ENCODE results near the gene PTPRD. TPM values are rescaled to one million over a fixed set of nuclear protein-coding genes. Genes with fewer than 3 reads are reported as not detected.
A peak's percentile ranks its signal among the peaks of the same experiment; 100 is the strongest.
"Not testable (repeated sequence)": the region's sequence is repeated elsewhere in the genome, so short reads cannot be mapped to it uniquely, and the experiment has no call there.

PTPRD gene
- total RNA-seq, 1 donor from 2014 or later = 336 TPM

- DNase-seq = no peak
Observed at GRCh38 chr9:9117866-9118265, 1494.9 kb downstream of the PTPRD start.

DNA sequence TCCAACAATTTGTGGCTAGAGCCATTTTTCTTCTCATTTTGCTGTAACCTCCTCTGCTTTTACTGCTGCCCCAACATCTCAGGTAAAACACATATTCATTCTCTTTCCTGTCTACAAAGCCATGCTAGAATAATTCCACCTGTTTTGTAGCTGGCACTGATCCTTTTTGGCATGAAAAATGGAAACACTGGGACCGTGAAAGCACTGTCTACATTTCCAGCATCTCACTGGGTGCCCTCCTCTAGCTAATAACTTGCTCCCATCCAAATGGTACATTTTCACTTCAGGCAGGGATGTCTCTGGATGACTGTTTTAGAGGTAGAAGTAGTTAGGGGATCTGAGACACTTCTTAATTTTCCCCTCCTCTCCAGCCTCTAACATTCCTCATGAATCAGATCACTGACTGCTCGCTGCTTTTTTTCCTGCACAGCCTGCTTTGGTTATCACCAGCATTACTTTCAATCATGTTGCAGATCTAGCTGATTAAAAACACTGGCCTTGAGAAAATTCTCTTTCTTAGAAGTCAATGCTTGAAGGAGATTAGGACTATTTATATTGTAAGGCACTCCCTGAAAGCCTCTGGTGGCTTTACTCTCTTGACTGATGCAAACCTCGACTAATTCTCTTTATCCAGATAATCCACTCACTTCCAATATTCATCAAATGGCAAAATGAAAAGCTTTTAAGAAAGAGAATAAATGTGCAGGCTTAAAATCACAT, 1500.6 kb downstream of the PTPRD start:
- no peak for DNase-seq

DNA sequence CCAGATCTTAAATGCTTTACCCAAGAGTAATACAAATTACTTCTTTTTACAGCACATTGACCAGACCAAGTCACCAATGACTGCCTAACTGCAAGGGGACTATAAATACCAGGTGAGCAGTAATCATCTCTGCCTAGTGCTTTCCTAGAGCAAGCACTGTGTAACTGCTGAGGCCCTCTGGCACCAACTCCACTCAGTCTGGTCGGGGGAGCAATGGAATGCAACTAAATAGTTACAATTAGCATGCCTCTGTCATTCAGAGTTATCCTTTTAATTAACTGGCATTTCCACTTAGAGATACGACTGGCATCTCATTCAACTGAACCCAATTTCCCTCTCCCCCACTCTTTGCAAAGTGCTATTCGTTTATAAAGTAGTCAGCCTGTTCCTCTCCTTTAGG, 1504.2 kb downstream of the PTPRD start:
- no peak for DNase-seq

- DNase-seq = no peak
Observed at GRCh38 chr9:9102295-9102694, 1510.5 kb downstream of the PTPRD start.

DNA sequence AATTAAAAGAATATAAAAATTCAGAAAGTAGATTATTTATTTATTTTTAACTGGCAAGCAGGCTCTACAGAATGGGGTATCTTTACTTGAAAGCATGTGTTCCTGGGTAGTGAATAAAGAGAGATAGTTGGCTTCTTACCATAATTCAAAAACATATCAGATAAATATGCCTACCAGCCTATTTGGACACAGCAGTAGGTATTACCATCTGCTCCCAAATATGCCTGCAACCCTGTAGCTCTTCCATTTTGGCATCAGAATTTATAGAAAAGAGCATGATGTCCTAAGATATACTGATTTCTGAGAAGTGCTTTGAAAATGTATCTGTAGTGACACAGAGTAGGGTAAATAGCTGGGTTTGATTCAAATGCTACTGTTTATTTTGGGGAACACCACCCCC, 1512.7 kb downstream of the PTPRD start:
- DNase-seq = no peak

DNA sequence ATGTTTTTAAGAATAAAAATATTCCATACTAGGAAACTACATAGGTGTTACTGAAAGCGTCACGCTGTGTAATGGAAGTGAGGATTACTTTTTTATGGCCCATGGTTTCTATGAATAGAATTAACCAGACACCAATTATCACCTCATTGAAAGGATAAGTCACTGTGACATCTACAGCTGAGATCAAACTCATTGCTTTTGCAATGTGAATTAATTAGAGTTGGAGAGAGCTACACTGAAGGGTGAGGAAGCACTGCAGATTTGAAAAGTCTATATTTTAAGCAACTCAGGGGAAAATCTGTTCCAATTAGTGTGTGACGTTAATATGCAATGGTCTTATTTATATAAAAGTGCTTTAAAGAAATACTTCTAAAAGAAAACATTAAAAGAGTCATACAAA, 1513.2 kb downstream of the PTPRD start:
- DNase-seq = no peak

- not testable (repeated sequence) for DNase-seq
Observed at GRCh38 chr9:9097254-9097653, 1515.5 kb downstream of the PTPRD start.

DNA sequence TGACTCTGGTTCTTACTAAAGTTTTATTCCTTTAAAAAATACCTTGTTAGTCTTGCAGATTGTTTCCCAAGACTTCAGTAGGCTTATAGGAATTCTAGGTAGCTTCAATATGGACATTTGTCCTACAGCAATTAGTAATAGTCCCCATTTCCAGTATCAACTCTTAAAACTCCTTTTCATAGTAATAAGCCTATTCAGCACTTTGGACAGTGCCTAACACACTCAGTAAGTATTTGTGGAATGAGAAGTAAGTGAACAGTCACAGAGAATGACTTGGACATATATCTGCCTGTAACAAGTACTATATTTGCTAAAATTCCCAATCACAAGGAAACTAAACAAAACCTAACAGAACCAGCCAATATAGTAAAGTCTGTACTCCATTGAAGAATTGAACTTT, 1521.4 kb downstream of the PTPRD start:
- DNase-seq = no peak

GRCh38 chr9:9079473-9079872, 1533.3 kb downstream of the PTPRD start:
- DNase-seq = no peak

GRCh38 chr9:9078301-9078700, 1534.5 kb downstream of the PTPRD start:
- DNase-seq = no peak

- no peak for DNase-seq
Observed at GRCh38 chr9:9061627-9062026, 1551.2 kb downstream of the PTPRD start.

DNA sequence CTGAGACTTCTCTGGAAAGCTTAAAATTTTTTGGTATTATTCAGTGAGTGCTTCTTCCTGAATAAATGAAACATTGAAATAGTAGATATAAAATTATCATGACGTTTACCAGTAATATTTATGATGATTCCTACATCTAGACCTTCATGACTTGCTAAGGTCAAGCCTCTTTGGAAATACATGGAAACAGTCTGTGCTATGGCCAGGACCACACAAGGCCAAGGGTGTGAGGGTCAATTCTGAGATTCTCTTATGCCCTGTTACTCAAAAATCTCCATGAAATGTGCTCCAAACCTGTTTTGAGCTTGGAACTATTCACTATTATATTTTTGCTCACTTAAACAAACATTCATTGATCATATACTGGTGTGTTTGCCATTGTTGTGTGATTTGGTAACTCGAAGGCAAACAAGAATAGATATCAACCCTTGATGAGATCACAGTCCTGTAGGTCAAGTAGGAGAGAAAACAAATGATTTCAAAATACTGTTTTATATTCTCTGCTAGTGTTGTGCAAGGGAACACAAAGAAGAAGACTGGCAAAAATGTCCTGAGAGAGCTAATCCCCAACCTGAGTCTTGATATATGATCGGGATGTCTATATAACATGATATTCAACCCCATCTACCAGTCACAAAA, 1558.3 kb downstream of the PTPRD start:
- no peak for DNase-seq

DNA sequence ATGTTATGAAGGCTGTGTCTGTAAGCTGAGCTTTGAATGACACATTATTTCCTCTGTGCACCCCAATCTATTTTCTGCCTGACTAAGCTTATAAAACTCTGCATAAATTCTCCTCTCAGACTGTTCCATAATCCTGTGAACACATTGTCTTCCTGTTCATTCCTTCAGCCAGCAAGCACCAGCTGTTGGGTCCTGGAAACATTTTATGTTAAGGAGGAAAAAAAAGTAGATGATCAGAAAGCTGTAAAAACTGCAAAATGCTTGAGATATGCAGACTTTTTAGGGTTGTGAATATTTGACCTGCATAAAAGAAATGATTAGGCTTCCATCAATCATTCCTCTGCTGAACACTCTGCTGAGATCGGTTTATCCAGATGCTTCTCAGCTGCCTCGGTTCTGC, 1567.2 kb downstream of the PTPRD start:
- peak; percentile 8 for DNase-seq

- no peak for DNase-seq
Observed at GRCh38 chr9:9045072-9045471, 1567.7 kb downstream of the PTPRD start.

DNA sequence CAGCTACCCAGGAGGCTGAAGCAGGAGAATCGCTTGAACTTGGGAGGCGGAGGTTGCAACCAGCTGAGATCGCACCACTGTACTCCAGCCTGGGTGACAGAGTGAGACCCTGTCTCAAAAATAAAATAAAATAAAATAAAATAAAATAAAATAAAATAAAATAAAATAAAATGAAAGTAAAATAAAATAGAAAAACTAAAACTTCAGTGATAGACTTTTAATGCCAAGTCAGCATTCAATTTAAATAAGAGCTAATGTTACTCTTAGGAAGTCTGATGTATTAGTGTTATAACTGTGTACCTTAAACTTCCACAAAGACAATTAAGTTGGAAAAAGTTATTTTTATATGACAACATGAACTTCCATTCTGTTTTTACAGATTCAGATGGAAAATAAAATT, 1569.0 kb downstream of the PTPRD start:
- not testable (repeated sequence) for DNase-seq

DNA sequence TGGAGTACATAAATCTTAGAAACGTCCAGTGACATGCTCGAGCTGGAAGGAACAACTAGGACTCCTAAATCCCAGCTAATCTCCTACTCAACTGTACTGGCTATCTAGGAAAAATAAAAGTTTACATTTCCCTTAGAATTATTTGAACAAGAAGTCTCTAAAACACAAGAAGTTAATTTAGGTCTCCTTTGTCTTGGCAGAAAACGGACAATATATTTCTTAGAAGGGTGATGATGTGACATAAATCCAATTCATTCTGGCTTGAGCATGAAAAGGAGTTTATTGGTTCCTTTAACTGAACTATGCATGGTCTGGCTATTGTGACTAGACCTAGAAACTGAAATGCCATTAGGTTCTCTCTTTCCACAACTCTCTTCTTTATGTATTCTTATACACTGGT, 1571.0 kb downstream of the PTPRD start:
- no peak for DNase-seq

DNA sequence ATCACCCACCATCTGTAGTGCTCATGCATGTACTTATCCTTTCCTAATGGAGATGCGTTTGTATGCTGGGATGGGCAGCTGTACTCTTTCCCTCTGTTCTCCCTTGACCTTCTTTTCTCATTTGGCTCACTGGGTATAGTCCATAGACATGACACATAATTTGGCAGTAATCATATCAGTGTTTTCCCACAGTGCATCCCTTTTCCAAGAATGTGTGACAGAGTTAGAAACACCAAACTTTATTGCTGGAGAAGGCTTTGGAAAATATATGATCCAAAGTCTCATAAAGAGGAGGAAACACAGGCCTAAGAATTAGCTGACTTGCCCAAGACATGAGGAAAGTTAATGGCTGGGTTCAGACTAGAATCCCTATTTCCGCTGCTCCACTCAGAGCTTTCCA, 1579.8 kb downstream of the PTPRD start:
- no peak for DNase-seq

- no peak for DNase-seq
Observed at GRCh38 chr9:9016597-9016996, 1596.2 kb downstream of the PTPRD start.

GRCh38 chr9:9004810-9005209, 1608.0 kb downstream of the PTPRD start:
- no peak for DNase-seq

DNA sequence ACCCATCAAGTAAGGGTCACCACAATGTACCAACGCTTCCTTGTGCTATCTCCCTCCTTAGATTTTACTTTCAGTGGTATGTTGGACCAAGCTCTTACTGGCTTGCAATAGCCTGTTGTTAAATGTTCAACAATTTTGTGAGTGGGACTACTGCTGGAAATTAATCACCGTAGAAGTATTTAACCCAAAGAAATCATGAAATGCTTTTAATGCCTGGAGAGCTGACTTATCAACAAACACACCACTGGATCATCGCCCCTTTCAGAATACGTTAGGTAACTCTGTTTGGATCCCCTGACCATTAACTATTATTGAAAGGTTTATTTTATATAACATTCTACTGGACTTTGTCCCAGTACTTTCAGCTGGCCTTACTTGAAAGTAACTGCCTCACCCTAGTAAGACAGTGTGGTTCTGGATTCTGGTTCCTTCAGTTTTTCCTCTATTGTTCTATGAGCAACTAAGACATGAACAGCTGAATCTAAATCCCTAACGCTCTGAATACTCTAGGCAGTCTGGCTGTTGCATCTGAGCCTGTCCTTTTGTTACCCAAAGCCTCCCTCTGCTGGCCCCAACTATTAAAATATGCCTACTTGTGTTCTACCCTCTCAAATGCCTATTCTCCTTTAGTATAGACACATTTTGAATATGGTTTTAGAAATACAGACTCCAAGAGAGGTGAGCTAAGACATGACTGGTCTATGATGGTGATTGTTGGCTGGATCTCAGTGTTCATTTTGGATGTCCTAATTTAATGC, 1609.8 kb downstream of the PTPRD start:
- no peak for DNase-seq

DNA sequence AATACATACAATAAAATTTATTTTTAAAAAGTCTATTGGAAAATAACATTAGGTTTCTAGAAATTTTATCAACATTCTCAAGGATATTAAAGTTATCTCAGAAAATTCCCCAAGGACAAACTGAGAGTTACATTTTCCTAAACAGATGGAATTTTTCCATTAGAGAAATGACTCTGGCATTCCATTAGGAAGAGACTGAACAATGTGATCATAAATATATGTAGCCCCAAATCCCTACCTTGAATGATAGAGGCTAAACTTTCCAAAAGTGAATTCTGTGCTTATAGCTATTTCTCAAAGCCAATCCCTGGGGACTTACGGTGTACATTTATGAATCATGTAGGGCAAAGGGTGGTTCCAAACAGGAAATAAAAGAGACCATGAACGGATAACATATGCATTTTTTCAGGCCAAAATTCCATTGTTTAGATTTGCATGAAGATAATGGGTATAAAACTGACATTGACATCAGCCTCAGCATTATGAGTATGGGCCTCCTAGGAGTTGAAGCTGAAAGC, 1632.2 kb downstream of the PTPRD start:
- DNase-seq = no peak

- DNase-seq = no peak
Observed at GRCh38 chr9:8978334-8978733, 1634.5 kb downstream of the PTPRD start.

DNA sequence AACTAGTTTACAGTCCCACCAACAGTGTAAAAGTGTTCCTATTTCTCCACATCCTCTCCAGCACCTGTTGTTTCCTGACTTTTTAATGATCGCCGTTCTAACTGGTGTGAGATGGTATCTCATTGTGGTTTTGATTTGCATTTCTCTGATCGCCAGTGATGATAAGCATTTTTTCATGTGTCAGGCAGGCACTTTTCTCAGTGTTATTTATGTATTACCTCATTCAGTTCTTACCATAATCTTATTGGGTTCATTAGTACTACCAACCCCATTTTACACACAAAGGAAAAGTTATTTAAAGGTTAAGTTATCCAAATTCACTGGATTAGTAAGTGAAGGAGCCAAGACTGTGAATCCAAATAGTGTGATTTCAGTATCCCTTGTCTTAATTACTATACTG, 1644.5 kb downstream of the PTPRD start:
- not testable (repeated sequence) for DNase-seq
